ENCODE results near the gene PALLD. TPM values are rescaled to one million over a fixed set of nuclear protein-coding genes. Genes with fewer than 3 reads are reported as not detected.

The PALLD gene
- total RNA-seq, 5 donors from 2014 or later (not counting 1 experiment from before 2014, with no cell fraction given) = 0.56 to 1.9 (median 0.93) TPM

DNA sequence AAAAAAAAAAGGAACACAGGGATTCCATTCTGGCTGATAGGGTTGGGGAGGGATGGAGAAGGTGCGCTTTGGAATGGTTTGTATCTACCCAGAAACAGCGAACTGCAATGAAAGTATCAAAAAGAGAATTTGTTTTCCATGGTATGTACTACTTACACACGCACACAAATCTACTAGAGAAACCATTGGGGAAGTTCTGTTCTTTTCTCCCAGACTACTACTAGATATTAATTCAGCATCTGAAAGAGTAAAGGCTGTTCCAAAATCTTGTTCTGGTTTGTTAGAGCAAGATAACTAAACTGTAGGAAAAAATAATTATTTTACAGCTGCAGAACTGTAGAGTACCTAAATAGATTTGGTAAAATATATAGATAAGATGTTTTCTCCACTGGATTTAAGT lies 394.8 kb downstream of the PALLD start:
- ChIA-PET POLR2A (interaction anchor here in 1 of 2 donors (1.1 kb wide), 1 partner anchor 414 kb away, joined by 6 read pairs; no protein-coding TSS in a partner anchor), CTCF (no interaction called here)
- no peaks in the 10 kb centered on the region for H3K27me3 ChIP-seq (replicated peaks in 1 of 2; ENCODE audit: control insufficient read depth in 2 of 2, extremely low read depth in 1 of 2, insufficient read depth in 2 of 2, low read length in 1 of 2)
- Mint-ChIP-seq H3K9me3 (no peaks in the 10 kb centered on the region), H3K4me3 (no peak overlapping the region), H3K27ac (no peak overlapping the region), H3K36me3 (peaks cover 31% of the 10 kb centered on the region), H3K4me1 (no peaks in the 10 kb centered on the region), H3K27me3 (no peaks in the 10 kb centered on the region)
- no peak overlapping the region for H3K4me3 ChIP-seq (ENCODE audit: control insufficient read depth in 1 of 2, extremely low read depth in 1 of 2, low read length in 1 of 2)
- H3K9me3 ChIP-seq = no peaks in the 10 kb centered on the region
- no peaks in the 10 kb centered on the region for H3K4me1 ChIP-seq (ENCODE audit: control insufficient read depth in 1 of 2, extremely low read depth in 1 of 2, insufficient read depth in 2 of 2, low read length in 2 of 2)
- ATAC-seq (replicated peaks in 1 of 4) = no peak
- no peak for DNase-seq
- no CpG with 5 or more reads among the region's 3 CpGs for whole genome bisulfite sequencing (ENCODE audit: insufficient coverage)
- no peaks in the 10 kb centered on the region for H3K36me3 ChIP-seq (ENCODE audit: control insufficient read depth in 2 of 2, extremely low read depth in 1 of 2, insufficient read depth in 1 of 2, low read length in 1 of 2)
- H3K27ac ChIP-seq (ENCODE audit: low read length) = no peak overlapping the region

DNA sequence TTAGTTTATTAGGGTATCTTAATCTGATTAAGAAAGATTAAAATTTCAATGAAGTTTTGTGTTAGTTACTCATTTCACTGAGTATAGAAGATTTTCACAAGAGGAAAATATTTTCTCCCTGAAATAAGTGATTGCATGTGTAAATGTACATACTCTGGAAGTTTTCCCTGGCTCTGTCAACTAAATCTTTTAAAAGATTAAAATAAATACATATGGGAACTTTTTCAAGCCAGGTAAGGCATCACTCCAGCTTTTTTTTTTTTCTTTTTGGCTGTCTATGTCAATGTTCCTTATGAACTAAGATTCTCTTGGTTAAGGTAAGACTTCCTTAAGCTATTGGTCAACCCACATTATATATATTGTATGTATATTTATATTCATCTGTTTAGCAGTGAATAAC lies 395.6 kb downstream of the PALLD start:
- ChIA-PET CTCF (interaction anchor here (0.6 kb wide), 3 partner anchors 33 to 1147 kb away, joined by 3 read pairs; no protein-coding TSS in a partner anchor), POLR2A (interaction anchor here in 1 of 2 donors (1.1 kb wide), 1 partner anchor 414 kb away, joined by 6 read pairs; no protein-coding TSS in a partner anchor)
- Mint-ChIP-seq H3K4me3 (no peak overlapping the region), H3K4me1 (no peaks in the 10 kb centered on the region), H3K27me3 (no peaks in the 10 kb centered on the region), H3K27ac (no peak overlapping the region), H3K36me3 (peaks cover 31% of the 10 kb centered on the region), H3K9me3 (no peaks in the 10 kb centered on the region)
- DNase-seq (no peak), ATAC-seq (replicated peaks in 1 of 4) (no peak)
- no peaks in the 10 kb centered on the region for H3K27me3 ChIP-seq (replicated peaks in 1 of 2; ENCODE audit: control insufficient read depth in 2 of 2, extremely low read depth in 1 of 2, insufficient read depth in 2 of 2, low read length in 1 of 2)
- H3K9me3 ChIP-seq = no peaks in the 10 kb centered on the region
- H3K27ac ChIP-seq (ENCODE audit: low read length) = no peak overlapping the region
- no peaks in the 10 kb centered on the region for H3K4me1 ChIP-seq (ENCODE audit: control insufficient read depth in 1 of 2, extremely low read depth in 1 of 2, insufficient read depth in 2 of 2, low read length in 2 of 2)
- no peak overlapping the region for H3K4me3 ChIP-seq (ENCODE audit: control insufficient read depth in 1 of 2, extremely low read depth in 1 of 2, low read length in 1 of 2)
- H3K36me3 ChIP-seq (ENCODE audit: control insufficient read depth in 2 of 2, extremely low read depth in 1 of 2, insufficient read depth in 1 of 2, low read length in 1 of 2) = no peaks in the 10 kb centered on the region

DNA sequence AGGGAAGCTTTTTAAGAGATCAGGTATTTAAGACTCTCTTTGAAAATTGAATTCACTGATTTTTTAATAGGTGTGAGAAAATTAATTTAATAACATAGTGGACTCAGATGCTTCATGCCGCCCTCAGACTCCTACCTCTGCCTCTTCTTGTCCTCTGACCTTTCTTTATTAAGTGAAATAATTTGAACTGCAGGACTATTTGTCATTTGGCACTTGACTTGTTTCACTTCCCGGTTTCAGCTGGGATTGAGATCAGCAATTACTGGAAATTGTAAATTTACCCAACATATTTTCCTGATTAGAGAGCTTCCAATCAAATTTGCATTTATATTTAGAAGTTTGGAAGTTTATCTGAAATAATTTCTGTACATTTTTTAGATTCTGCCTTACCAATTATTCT lies 396.4 kb downstream of the PALLD start:
- Mint-ChIP-seq H3K36me3 (peaks cover 27% of the 10 kb centered on the region), H3K27me3 (no peaks in the 10 kb centered on the region), H3K4me3 (no peak overlapping the region), H3K9me3 (no peaks in the 10 kb centered on the region), H3K4me1 (no peaks in the 10 kb centered on the region), H3K27ac (no peak overlapping the region)
- Histone ChIP-seq H3K27me3 (replicated peaks in 1 of 2; ENCODE audit: control insufficient read depth in 2 of 2, extremely low read depth in 1 of 2, insufficient read depth in 2 of 2, low read length in 1 of 2) (no peaks in the 10 kb centered on the region), H3K9me3 (no peaks in the 10 kb centered on the region), H3K36me3 (ENCODE audit: control insufficient read depth in 2 of 2, extremely low read depth in 1 of 2, insufficient read depth in 1 of 2, low read length in 1 of 2) (no peaks in the 10 kb centered on the region), H3K27ac (ENCODE audit: low read length) (no peak overlapping the region), H3K4me3 (ENCODE audit: control insufficient read depth in 1 of 2, extremely low read depth in 1 of 2, low read length in 1 of 2) (no peak overlapping the region), H3K4me1 (ENCODE audit: control insufficient read depth in 1 of 2, extremely low read depth in 1 of 2, insufficient read depth in 2 of 2, low read length in 2 of 2) (no peaks in the 10 kb centered on the region)
- DNase-seq (no peak), ATAC-seq (replicated peaks in 1 of 4) (no peak)
- POLR2A ChIA-PET = interaction anchor here in 1 of 2 donors (0.6 kb wide), 1 partner anchor 11 kb away, joined by 3 read pairs; no protein-coding TSS in a partner anchor
- WGBS (ENCODE audit: insufficient coverage) = no CpG with 5 or more reads among the region's 2 CpGs
- CTCF ChIA-PET = interaction anchor here in 1 of 2 donors (0.6 kb wide), 1 partner anchor 32 kb away, joined by 3 read pairs; no protein-coding TSS in a partner anchor

- H3K27me3 Mint-ChIP-seq = no peaks in the 10 kb centered on the region
- WGBS (ENCODE audit: insufficient coverage) = 100% methylated on average over 1 of the region's 3 CpGs
- H3K36me3 Mint-ChIP-seq = peaks cover 27% of the 10 kb centered on the region
- Histone ChIP-seq H3K4me3 (ENCODE audit: control insufficient read depth in 1 of 2, extremely low read depth in 1 of 2, low read length in 1 of 2) (no peak overlapping the region), H3K4me1 (ENCODE audit: control insufficient read depth in 1 of 2, extremely low read depth in 1 of 2, insufficient read depth in 2 of 2, low read length in 2 of 2) (no peaks in the 10 kb centered on the region), H3K9me3 (no peaks in the 10 kb centered on the region), H3K27ac (ENCODE audit: low read length) (no peak overlapping the region), H3K36me3 (ENCODE audit: control insufficient read depth in 2 of 2, extremely low read depth in 1 of 2, insufficient read depth in 1 of 2, low read length in 1 of 2) (no peaks in the 10 kb centered on the region), H3K27me3 (replicated peaks in 1 of 2; ENCODE audit: control insufficient read depth in 2 of 2, extremely low read depth in 1 of 2, insufficient read depth in 2 of 2, low read length in 1 of 2) (no peaks in the 10 kb centered on the region)
- ATAC-seq (replicated peaks in 1 of 4) (no peak), DNase-seq (no peak)
- no peaks in the 10 kb centered on the region for H3K9me3 Mint-ChIP-seq
- H3K27ac Mint-ChIP-seq = no peak overlapping the region
- H3K4me3 Mint-ChIP-seq = no peak overlapping the region
- ChIA-PET CTCF (no interaction called here), POLR2A (no interaction called here)
- no peaks in the 10 kb centered on the region for H3K4me1 Mint-ChIP-seq
These were observed 397.0 kb downstream of the PALLD start for GRCh38 chr4:168893807-168894206.

DNA sequence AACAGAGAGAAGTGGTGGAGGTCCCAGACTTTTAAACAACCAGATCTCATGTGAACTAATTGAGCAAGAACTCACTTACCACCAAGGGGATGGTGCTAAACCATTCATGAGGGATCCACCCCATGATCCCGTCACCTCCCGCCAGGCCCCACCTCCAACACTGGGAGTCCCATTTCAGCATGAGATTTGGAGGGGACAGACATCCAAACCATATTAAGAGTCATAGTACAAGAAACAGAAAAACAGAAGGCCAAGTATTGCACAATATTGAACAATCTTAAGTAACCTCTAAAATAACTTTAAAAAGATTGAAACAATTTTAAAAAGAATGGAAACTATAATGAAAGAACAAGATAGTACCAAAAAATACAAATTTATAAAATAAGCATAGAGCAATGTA lies 403.2 kb downstream of the PALLD start:
- Histone ChIP-seq H3K4me1 (ENCODE audit: control insufficient read depth in 1 of 2, extremely low read depth in 1 of 2, insufficient read depth in 2 of 2, low read length in 2 of 2) (no peaks in the 10 kb centered on the region), H3K27ac (ENCODE audit: low read length) (no peak overlapping the region), H3K4me3 (ENCODE audit: control insufficient read depth in 1 of 2, extremely low read depth in 1 of 2, low read length in 1 of 2) (no peak overlapping the region), H3K27me3 (replicated peaks in 1 of 2; ENCODE audit: control insufficient read depth in 2 of 2, extremely low read depth in 1 of 2, insufficient read depth in 2 of 2, low read length in 1 of 2) (no peaks in the 10 kb centered on the region), H3K9me3 (no peaks in the 10 kb centered on the region), H3K36me3 (ENCODE audit: control insufficient read depth in 2 of 2, extremely low read depth in 1 of 2, insufficient read depth in 1 of 2, low read length in 1 of 2) (no peaks in the 10 kb centered on the region)
- 90% methylated on average over 2 of the region's 2 CpGs for WGBS (ENCODE audit: insufficient coverage)
- Mint-ChIP-seq H3K4me3 (no peak overlapping the region), H3K36me3 (no peaks in the 10 kb centered on the region), H3K4me1 (no peaks in the 10 kb centered on the region), H3K27me3 (no peaks in the 10 kb centered on the region), H3K27ac (no peak overlapping the region), H3K9me3 (no peaks in the 10 kb centered on the region)
- DNase-seq = no peak
- no peak for ATAC-seq (replicated peaks in 1 of 4)
- ChIA-PET POLR2A (interaction anchor here in 1 of 2 donors (0.6 kb wide), 1 partner anchor 10 kb away, joined by 4 read pairs; no protein-coding TSS in a partner anchor), CTCF (no interaction called here)

GRCh38 chr4:168907119-168907698 lies 410.4 kb downstream of the PALLD start:
- H3K4me1 Mint-ChIP-seq = no peaks in the 10 kb centered on the region
- H3K27ac Mint-ChIP-seq = no peak overlapping the region
- H3K27me3 Mint-ChIP-seq = no peaks in the 10 kb centered on the region
- no peaks in the 10 kb centered on the region for H3K9me3 ChIP-seq
- no peaks in the 10 kb centered on the region for H3K36me3 ChIP-seq (ENCODE audit: control insufficient read depth in 2 of 2, extremely low read depth in 1 of 2, insufficient read depth in 1 of 2, low read length in 1 of 2)
- POLR2A ChIA-PET = no interaction called here
- H3K4me3 ChIP-seq (ENCODE audit: control insufficient read depth in 1 of 2, extremely low read depth in 1 of 2, low read length in 1 of 2) = no peak overlapping the region
- H3K9me3 Mint-ChIP-seq = no peaks in the 10 kb centered on the region
- ATAC-seq (replicated peaks in 1 of 4) = no peak
- H3K27ac ChIP-seq (ENCODE audit: low read length) = peak overlapping the region; percentile 9
- WGBS (ENCODE audit: insufficient coverage) = 60% methylated on average over 1 of the region's 2 CpGs
- H3K27me3 ChIP-seq (replicated peaks in 1 of 2; ENCODE audit: control insufficient read depth in 2 of 2, extremely low read depth in 1 of 2, insufficient read depth in 2 of 2, low read length in 1 of 2) = no peaks in the 10 kb centered on the region
- peaks cover 0 to 5% of the 10 kb centered on the region in 2 experiments for H3K4me1 ChIP-seq (ENCODE audit: control insufficient read depth in 1 of 2, extremely low read depth in 1 of 2, insufficient read depth in 2 of 2, low read length in 2 of 2)
- CTCF ChIA-PET = no interaction called here
- no peak overlapping the region for H3K4me3 Mint-ChIP-seq
- no peaks in the 10 kb centered on the region for H3K36me3 Mint-ChIP-seq
- DNase-seq = peak in 4 of 35 experiments; percentile 1 to 23 (median 15)
